ENCODE results near the gene PPM1M. TPM values are rescaled to one million over a fixed set of nuclear protein-coding genes. Genes with fewer than 3 reads are reported as not detected.

PPM1M gene
- total and polyA plus RNA-seq, 2 experiments from 2014 or later: 21.6 to 35.7 TPM

DNA sequence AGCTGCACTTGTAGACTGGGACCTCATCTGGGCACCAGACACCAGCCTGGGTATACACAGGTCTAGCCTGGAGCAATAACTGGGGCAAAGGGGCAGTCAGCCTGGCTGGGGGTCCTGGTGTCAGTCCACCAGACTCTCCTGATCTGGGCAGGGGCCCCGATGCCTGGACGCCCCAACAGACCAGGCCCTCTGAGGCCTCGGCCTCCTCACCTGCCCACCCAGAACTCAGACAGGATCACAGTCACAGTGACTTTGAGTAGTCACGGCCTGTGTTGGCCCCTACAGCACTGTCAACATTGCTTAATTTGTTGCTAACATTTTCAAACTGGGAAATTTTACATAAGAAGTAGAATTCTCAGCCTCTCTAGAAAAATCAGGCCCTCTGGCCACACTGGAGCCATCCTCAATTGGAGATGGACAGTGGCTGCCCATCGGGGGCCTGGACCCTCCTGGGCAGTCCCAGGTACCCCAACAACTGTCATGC is 12.4 kb upstream of the PPM1M start:
- no peak overlapping the region for H3K4me2 ChIP-seq (ENCODE audit: unreplicated experiment)
- in situ Hi-C loops (cut with MboI): loop anchor here (10.0 kb wide), 1 partner anchor 112 kb away; no protein-coding TSS in a partner anchor
- 0 out of 2 replicates have a peak, but pooled peaks cover 5% of the 10 kb centered on the region for H3F3A ChIP-seq (ENCODE audit: insufficient read depth)
- no peak overlapping the region for H2AFZ ChIP-seq
- H3K27ac ChIP-seq: no peak overlapping the region
- 75 to 86% methylated on average over 5 of the region's 5 CpGs for WGBS, 2 experiments (ENCODE audit: low coverage in 1 of 2, low lambda C conversion rate in 2 of 2, missing lambda C conversion rate in 2 of 2)
- no peaks in the 10 kb centered on the region for H3K9me2 ChIP-seq (ENCODE audit: insufficient read depth)
- no peaks in the 10 kb centered on the region for H3K27me3 ChIP-seq (replicated peaks; ENCODE audit: insufficient read depth)
- peak overlapping the region; percentile 11; the same call in 1 of the 2 replicates for H3K9ac ChIP-seq
- DNase-seq: no peak
- peaks cover 61% of the 10 kb centered on the region for H3K79me2 ChIP-seq (ENCODE audit: insufficient read depth)
- H4K20me1 ChIP-seq (ENCODE audit: insufficient read depth): no peaks in the 10 kb centered on the region
- peaks cover 17% of the 10 kb centered on the region; the same call in 1 of the 2 replicates for H3K4me1 ChIP-seq (ENCODE audit: insufficient read depth)
- TF ChIP-seq EZH2 (IDR thresholded peaks at IDR 0.05; ENCODE audit: insufficient read depth, poor library complexity, severe bottlenecking) (no peak), EZH2phosphoT487 (IDR thresholded peaks at IDR 0.05; ENCODE audit: insufficient read depth, low read depth) (no peak)
- H3K9me3 ChIP-seq (ENCODE audit: low read depth): no peaks in the 10 kb centered on the region
- H3K4me3 ChIP-seq: no peak overlapping the region
- H3K36me3 ChIP-seq (ENCODE audit: low read depth): peaks cover 12% of the 10 kb centered on the region; the same call in 1 of the 2 replicates

DNA sequence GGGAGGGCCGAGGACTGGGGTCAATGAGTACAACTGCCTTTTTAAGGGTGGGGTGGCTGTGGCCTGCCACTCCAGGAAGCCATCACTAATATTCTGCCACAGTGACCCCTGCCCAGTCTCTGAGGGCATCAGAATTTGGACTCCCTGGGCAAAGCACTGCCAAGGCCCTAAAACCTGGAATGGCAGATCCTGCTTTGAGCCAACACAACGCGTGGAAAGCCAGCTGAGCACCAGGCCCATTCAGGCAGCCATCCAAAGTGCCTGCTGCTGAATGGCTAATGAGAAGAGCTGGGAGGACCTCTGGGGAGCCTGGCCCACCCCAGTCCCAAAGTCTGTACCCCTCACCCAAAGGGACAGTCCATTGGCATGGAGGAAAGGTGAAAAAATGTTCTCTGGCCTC is 11.6 kb upstream of the PPM1M start:
- Histone ChIP-seq H3K4me1 (ENCODE audit: insufficient read depth) (peaks cover 17% of the 10 kb centered on the region; the same call in 1 of the 2 replicates), H3K27ac (no peak overlapping the region), H2AFZ (no peak overlapping the region), H3F3A (ENCODE audit: insufficient read depth) (0 out of 2 replicates have a peak, but pooled peaks cover 9% of the 10 kb centered on the region), H3K27me3 (replicated peaks; ENCODE audit: insufficient read depth) (no peaks in the 10 kb centered on the region), H3K4me2 (ENCODE audit: unreplicated experiment) (no peak overlapping the region), H4K20me1 (ENCODE audit: insufficient read depth) (no peaks in the 10 kb centered on the region), H3K36me3 (ENCODE audit: low read depth) (peaks cover 7% of the 10 kb centered on the region; the same call in 1 of the 2 replicates), H3K9ac (no peak overlapping the region), H3K79me2 (ENCODE audit: insufficient read depth) (peaks cover 69% of the 10 kb centered on the region), H3K9me2 (ENCODE audit: insufficient read depth) (no peaks in the 10 kb centered on the region), H3K4me3 (no peak overlapping the region), H3K9me3 (ENCODE audit: low read depth) (no peaks in the 10 kb centered on the region)
- TF ChIP-seq EZH2 (IDR thresholded peaks at IDR 0.05; ENCODE audit: insufficient read depth, poor library complexity, severe bottlenecking) (no peak), EZH2phosphoT487 (IDR thresholded peaks at IDR 0.05; ENCODE audit: insufficient read depth, low read depth) (no peak)
- WGBS, 2 experiments (ENCODE audit: low coverage in 1 of 2, low lambda C conversion rate in 2 of 2, missing lambda C conversion rate in 2 of 2): 90 to 92% methylated on average over 3 of the region's 3 CpGs
- in situ Hi-C loops (cut with MboI): loop anchor here (10.0 kb wide), 1 partner anchor 111 kb away; no protein-coding TSS in a partner anchor
- DNase-seq: no peak

GRCh38 chr3:52234516-52235447 is 10.8 kb upstream of the PPM1M start:
- WGBS, 2 experiments (ENCODE audit: low coverage in 1 of 2, low lambda C conversion rate in 2 of 2, missing lambda C conversion rate in 2 of 2): 77 to 78% methylated on average over 15 of the region's 15 CpGs
- in situ Hi-C loops (cut with MboI): loop anchor here (10.0 kb wide), 1 partner anchor 110 kb away; no protein-coding TSS in a partner anchor
- Histone ChIP-seq H3K9ac (no peak overlapping the region), H4K20me1 (ENCODE audit: insufficient read depth) (no peaks in the 10 kb centered on the region), H2AFZ (no peak overlapping the region), H3F3A (ENCODE audit: insufficient read depth) (peaks cover 15% of the 10 kb centered on the region), H3K4me2 (ENCODE audit: unreplicated experiment) (no peak overlapping the region), H3K36me3 (ENCODE audit: low read depth) (no peaks in the 10 kb centered on the region; the same call in 1 of the 2 replicates), H3K4me1 (ENCODE audit: insufficient read depth) (peaks cover 19% of the 10 kb centered on the region), H3K4me3 (no peak overlapping the region), H3K9me2 (ENCODE audit: insufficient read depth) (no peaks in the 10 kb centered on the region), H3K27me3 (replicated peaks; ENCODE audit: insufficient read depth) (no peaks in the 10 kb centered on the region), H3K27ac (no peak overlapping the region), H3K9me3 (ENCODE audit: low read depth) (no peaks in the 10 kb centered on the region), H3K79me2 (ENCODE audit: insufficient read depth) (peaks cover 74% of the 10 kb centered on the region)
- no peak for DNase-seq
- TF ChIP-seq EZH2phosphoT487 (IDR thresholded peaks at IDR 0.05; ENCODE audit: insufficient read depth, low read depth) (no peak), EZH2 (IDR thresholded peaks at IDR 0.05; ENCODE audit: insufficient read depth, poor library complexity, severe bottlenecking) (no peak)

DNA sequence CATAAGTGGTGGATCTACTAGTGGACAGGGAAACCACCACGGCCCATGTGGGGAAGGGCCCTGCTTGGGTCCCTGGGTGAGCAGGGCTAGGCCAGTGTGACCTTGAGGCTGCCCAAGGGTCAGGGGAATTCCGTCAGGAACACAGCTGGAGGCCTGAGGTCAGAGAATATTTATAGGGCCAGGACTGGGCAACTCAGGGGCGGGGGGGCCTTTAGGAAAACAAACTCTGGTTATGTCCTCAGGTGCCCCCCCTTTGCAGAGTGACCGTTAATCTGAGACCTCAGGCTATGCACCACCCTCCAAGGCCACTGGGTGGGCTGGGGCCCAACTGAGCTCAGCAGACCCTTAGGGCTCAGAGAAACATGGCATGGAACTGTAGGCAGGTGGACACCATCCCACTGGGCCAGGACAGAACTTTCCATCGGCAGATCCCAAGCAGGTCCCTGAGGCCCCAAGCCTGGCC is 9.1 kb upstream of the PPM1M start:
- in situ Hi-C loops (cut with MboI): loop anchor here (10.0 kb wide), 1 partner anchor 108 kb away; no protein-coding TSS in a partner anchor
- H3K9me2 ChIP-seq (ENCODE audit: insufficient read depth): no peaks in the 10 kb centered on the region
- H3K4me2 ChIP-seq (ENCODE audit: unreplicated experiment): peak overlapping the region; percentile 80
- TF ChIP-seq EZH2 (IDR thresholded peaks at IDR 0.05; ENCODE audit: insufficient read depth, poor library complexity, severe bottlenecking) (no peak), EZH2phosphoT487 (IDR thresholded peaks at IDR 0.05; ENCODE audit: insufficient read depth, low read depth) (no peak)
- no peaks in the 10 kb centered on the region for H4K20me1 ChIP-seq (ENCODE audit: insufficient read depth)
- peak overlapping the region; percentile 71; the same call in 1 of the 2 replicates for H3K9ac ChIP-seq
- H3F3A ChIP-seq (ENCODE audit: insufficient read depth): peaks cover 29% of the 10 kb centered on the region
- DNase-seq: no peak
- H2AFZ ChIP-seq: no peak overlapping the region
- H3K9me3 ChIP-seq (ENCODE audit: low read depth): no peaks in the 10 kb centered on the region
- H3K4me3 ChIP-seq: peak overlapping the region; percentile 80; the same call in 1 of the 2 replicates
- no peaks in the 10 kb centered on the region for H3K27me3 ChIP-seq (replicated peaks; ENCODE audit: insufficient read depth)
- H3K4me1 ChIP-seq (ENCODE audit: insufficient read depth): peaks cover 32% of the 10 kb centered on the region
- peak overlapping the region; percentile 100; the same call in 1 of the 2 replicates for H3K27ac ChIP-seq
- H3K36me3 ChIP-seq (ENCODE audit: low read depth): no peaks in the 10 kb centered on the region
- 83 to 86% methylated on average over 5 of the region's 5 CpGs for WGBS, 2 experiments (ENCODE audit: low coverage in 1 of 2, low lambda C conversion rate in 2 of 2, missing lambda C conversion rate in 2 of 2)
- peaks cover 74% of the 10 kb centered on the region for H3K79me2 ChIP-seq (ENCODE audit: insufficient read depth)
